H1 (cell line): ENCODE data around the gene MBD3. TPM values are rescaled to one million over a fixed set of nuclear protein-coding genes. Genes with fewer than 3 reads are reported as not detected.

Source experiments
- CREB1 ChIP-seq: IDR thresholded peaks from 2 replicates; pipeline ENCODE4 v1.6.1; 2012; ENCODE audit warnings: inconsistent platforms
- POLR2A ChIP-seq, 2 experiments: IDR thresholded peaks; 1 replicate in 1 of 2; 2 replicates in 1 of 2; pipeline ENCODE4 v1.6.1; 2011; ENCODE audit warnings: low read depth in 2 of 2, low read length in 2 of 2, mild to moderate bottlenecking in 2 of 2; ENCODE audit errors: control extremely low read depth in 1 of 2
- polyA plus RNA-seq, 7 experiments: library from polyadenylated mRNA; depleted of rRNA in 3 of 7; stranded (reverse) in 5 of 7; unstranded in 2 of 7; fragments of >200 nt in 5 of 7; fragments of 200-250 nt in 2 of 7; gene quantifications; 1 replicate in 5 of 7; 2 replicates in 1 of 7; 4 replicates in 1 of 7; pipeline versions ENCODE4 v1.2.1 to v1.2.3, GENCODE V29; 2011 to 2013; ENCODE audit warnings: missing spikeins in 2 of 7, mixed read lengths in 2 of 7
- total RNA-seq: library from RNA; stranded (reverse); fragmentation: NEBNext Ultra II Directional; extraction: Animal tissue kit (Norgen Biotek cat#: 25700); gene quantifications from 2 replicates; pipeline ENCODE4 v1.2.1, GENCODE V29; 2021

MBD3 gene
- total and polyA plus RNA-seq, 2 of the 8 experiments (the other 6 are each of a cell fraction or from before 2014, with no cell fraction given) = 88.2 to 110 TPM

DNA sequence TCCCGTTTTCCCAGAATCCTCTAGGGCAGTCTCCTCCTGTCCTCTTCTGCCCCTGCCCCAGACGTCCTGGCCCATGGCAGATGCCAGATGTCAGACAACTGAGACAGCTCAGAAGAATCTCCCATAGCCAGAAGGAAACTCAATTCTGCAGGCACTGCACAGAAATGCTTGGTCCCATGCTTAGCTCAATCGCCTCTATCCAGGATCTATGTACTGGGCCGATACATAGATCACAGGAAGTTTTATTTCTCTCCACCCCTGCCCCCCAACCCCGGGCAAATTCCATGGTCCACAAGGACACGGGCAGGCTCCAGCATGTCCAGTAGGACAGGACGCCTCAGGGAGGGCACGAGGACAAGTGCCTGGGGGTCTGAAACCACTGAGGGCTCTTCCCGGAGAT is 4.8 kb downstream of the MBD3 start (continued):
- TF ChIP-seq CREB1 (no peak), POLR2A (IDR thresholded peaks at IDR 0.05; ENCODE audit: control extremely low read depth in 1 of 2, low read depth in 2 of 2, low read length in 2 of 2) (no peak)
